SHP77 treated with DMSO at 0.1 percent for 48 hours (cell line): ENCODE measurements around the gene CDK6.
A peak's percentile ranks its signal among the peaks of the same experiment; 100 is the strongest.

Experiments
- DNase-seq: peaks from one replicate; lab custom pipeline; 2025; lab: John Stamatoyannopoulos, UW

The CDK6 gene

DNA sequence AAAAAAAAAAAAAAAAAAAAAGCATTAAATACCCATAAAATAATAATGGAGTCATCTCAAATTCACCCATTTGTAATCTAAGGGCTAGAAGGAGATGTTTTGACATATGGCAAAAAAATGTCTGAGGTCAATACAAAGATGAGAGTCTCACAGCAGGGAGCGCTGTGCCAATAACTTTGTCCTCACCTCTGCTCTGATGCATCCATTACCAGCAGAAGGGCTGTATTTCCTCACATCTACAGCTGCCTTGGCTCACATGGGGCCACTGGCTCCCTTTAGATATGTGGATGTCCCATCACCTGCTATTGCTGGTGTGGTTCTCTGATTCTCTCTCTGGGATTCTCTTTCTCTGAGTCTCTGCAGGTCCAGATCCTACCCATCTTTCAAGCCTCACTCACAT, 155.9 kb downstream of the CDK6 start:
- no peak for DNase-seq

DNA sequence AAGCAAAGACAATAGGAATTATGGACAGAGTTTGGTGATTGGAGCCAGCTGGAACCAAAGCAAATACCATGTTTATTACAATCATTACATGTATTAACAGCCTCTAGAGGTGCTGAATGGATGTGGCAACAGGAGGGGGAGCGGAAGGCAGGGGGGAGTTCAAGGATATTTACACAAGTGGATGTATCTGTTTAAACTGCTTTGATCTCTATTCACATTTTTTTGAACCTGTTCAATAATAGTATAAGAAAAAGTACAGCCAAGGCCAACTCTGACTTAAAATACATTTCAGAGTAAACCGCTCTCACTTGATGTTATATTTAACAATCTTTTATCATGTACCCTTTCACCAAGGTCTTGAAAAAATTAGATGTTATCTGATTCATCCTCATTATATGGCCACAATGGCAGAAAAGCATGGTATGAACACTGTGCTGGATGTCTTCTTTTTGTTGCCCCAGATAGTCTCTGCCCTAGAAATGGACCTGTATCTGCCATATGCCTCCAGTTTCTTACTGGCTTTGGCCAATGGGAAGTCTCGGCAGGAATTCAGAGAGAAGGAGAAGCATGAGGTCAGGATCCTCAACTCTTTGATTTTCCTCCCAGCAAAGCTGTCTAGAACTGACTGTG, 158.0 kb downstream of the CDK6 start:
- DNase-seq = no peak

DNA sequence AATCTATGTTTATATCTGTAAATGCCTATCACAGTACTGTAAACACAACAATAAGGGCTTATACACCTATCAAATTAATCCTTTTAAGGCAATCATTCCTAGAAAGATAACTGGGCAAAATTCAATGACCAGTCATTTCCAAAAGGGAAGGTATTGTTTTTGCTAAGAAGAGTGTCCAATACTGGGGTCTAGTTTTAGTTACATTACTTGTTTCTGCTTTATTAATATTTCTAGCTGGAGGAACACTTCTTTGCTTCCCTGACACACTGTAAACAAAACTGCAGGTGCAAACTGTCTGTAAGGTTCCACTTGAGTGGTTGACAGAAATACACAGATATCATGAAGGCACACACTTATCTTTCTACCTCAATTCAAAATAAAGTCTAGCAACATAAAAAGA, 162.0 kb downstream of the CDK6 start:
- peak; percentile 40 for DNase-seq

DNA sequence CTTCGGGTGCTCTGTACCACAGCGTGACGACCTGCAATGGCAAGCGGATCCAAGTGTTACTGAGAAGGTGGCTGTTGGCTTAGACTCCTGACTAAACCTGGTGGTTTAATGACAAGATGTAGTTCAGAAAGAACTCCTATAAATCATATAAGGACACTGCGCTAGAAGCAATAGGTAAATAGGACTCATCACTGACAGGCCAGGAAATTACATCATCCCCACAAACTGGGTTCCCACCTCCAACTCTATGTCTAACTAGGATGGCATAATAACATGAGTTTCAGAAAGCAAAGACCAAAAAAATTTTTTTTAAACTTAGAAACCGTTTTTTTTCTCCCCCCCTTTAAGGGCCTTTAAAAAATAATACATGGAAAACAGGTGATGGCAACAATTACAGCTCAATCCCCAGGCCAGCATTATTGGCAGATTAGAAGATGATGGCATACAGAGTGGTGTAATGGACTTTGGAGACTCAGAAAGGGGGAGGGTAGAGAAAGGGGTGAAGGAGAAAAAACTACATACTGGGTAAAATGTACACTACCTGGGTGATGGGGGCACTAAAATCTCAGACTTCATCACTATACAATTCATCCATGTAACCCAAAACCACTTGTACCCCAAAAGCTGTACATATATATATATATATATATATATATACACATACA, 164.7 kb downstream of the CDK6 start:
- DNase-seq = no peak

DNA sequence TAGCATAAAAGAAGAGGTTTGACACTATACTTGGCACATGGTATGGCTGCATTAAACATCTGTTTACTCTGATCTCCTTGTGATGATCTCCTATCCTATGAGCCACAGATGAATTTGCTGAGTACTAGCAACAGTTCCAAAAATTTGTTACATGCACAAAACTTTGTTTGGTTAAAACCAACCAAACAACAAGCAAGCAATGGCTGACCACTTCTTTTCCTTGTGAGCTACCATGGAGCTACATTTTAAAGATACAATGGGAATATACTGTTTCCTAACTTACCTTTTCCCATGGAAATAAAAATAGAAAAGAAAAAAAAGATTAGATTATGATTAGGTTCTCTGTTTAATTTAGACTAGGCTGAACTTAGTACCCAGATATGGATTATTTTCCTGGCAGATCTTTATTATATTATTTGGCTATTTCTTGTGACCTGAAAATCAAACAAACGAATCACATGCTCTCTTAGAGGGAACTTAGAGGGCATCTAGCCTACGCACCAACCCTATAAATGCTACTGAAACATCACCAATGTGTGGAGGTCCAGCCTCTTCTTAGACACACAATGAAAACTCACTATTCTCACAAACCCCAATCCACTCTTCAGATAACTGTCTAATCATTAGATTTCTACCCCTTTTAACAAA, 166.0 kb downstream of the CDK6 start:
- no peak for DNase-seq

DNA sequence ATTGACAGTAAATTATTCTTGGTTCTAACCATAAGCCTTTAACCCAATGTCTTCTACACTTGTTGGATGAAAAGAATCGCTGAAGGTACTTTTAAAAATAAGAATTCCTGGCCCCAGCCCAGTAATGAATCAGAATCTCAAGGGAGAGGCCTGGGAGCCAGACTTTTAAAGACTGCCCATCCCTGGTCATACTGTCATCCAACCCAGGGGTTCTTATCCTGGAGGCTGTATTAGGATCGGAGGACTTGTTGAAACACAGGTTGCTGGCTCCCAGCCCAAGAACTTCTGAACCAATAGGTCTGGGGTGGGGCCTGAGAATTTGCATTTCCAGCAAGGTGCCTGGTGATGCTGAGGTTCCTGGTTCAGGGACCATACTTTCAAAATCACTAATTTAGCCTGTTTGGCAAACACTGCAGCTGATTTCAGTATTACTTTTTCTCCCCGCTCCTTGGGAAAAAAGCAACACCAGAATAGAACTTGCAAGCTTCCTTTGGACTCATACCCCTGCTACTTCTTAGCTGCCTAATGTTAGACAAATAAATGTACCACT, 166.7 kb downstream of the CDK6 start:
- no peak for DNase-seq

DNA sequence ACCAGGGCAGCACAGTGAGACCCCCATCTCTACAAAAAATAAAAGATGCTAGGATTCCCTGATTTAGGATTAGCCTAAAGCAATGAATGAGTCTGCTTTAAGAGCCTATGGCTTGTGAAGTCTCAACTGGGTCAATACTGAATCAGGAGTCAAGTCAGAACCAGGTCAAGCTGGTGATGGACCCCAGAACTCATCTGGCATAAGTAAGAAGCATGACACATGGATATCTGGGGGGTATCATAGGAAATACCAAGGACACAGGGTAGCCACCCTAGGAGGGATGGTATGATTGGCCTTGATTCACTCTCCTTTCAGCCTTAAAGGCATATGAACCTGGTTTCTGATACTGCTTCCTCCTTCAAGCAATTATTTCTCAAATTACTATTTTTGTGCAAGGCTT, 167.8 kb downstream of the CDK6 start:
- DNase-seq = no peak

DNA sequence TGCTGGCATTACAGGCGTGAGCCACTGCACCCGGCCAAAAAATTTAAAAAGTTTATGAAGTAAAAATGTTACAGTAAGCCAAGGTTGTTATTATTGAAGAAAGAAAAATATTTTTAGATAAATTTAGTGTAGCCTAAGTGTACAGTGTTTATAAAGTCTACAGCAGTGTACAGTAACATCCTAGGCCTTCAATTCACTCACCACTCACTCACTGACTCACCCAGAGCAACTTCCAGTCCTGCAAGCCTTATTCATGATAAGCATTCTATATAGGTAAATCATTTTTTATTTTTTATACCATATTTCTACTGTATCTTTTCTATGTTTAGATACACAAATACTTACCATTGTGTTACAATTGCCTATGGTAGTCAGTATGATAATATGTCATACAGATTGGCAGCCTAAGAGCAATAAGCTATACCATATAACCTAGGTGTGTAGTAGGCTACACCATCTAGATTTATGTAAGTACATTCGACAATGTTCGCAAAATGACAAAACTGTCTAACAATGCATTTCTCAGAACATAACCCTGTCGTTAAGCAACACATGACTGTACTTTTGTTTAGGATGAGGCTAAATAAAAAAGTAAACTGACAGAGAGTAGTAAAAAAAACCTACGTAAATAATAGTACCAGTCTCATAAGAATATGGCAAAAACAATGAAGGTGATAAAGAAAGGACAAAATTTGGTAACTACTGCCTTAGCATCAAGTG, 168.4 kb downstream of the CDK6 start:
- DNase-seq = no peak

DNA sequence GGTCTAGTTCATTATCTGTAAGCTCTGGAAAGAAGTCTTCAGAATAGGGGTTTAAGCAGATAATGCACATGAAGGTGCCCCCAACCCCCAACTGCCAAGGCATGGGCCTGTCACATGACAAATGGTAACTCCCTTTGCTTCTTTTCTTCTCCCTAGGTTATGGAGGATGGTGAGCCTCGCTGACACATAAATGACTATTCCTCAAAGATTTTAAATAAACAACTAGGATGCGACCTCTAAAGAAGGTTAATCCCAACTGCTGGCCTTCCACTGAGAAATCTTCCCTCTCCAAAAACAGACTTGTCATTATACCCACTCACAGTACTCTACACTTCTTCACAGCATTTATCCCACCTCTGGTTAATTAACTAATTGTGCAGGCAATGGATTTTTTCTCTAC, 170.4 kb downstream of the CDK6 start:
- no peak for DNase-seq

DNA sequence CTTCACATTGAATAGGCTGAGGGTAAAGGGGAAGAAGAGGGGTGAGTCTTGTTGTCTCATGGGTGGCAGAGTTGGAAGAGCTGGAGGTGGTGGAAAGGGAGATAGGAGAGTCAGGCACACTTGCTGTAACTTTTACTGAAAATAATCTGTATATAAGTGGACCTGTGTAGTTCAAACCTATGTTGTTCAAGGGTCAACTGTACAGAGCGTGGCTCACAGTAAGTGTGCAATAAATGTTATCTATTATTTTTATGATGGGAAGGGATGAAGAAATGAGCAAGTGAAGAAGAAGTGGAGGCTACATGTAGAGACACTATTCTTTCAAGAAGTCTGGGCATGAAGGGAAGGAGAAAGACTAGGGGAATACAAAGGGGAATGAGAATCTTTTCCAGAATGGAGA, 174.7 kb downstream of the CDK6 start:
- no peak for DNase-seq

DNA sequence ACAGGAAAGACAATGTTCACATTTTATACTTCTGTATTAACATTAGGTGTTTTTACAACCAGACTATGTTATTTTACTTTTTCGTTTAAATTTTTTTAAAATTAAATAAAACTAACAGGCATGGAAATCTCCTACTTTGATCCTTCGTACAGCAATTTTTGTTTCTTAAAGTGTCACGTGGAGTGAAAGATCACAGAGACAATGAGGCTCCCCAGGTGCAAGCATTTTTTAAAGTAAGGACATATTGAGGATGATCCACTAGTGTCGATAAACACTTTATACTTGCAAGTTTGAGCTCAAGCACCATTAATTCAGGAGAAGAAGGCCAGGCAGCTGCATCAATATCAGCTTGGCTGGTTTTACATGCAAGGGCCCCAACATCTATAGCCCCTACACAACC, 177.7 kb downstream of the CDK6 start:
- no peak for DNase-seq

DNA sequence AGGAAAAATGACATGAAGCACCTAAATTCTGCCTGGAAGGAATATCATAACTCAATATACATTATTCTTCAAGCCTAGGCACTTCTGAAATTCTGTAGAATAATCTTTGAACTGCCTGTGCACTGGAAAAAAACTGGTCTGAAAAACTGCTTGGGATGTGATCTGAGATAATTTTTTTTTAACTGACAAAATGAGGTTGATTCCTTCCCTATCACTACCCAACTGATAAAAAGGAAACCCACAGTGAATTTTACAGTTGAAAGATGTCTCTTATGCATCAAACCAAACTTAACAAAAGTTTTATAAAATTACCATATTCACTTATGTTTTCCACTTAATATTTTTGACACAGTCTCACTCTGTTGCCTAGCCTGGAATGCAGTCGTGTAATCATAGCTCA, 179.0 kb downstream of the CDK6 start:
- DNase-seq = no peak

DNA sequence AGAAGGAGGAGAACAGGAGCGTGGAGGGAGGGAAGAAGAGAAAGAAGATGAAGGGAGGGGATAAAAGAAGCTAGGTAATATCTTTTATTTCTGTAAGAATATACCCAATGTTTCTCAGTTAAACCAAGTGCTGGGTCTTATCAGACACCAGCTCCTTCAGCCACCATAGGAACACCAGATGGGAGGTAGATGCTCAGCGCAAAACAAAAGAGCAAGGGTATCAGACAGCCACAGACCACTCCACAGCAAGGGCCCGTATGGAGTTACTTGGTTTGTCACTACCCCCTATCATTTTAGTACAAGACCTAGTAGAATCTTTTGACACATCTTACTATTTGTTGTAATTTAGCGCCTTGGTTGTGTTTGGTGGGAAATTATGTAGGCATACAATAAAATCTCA, 180.3 kb downstream of the CDK6 start:
- no peak for DNase-seq

DNA sequence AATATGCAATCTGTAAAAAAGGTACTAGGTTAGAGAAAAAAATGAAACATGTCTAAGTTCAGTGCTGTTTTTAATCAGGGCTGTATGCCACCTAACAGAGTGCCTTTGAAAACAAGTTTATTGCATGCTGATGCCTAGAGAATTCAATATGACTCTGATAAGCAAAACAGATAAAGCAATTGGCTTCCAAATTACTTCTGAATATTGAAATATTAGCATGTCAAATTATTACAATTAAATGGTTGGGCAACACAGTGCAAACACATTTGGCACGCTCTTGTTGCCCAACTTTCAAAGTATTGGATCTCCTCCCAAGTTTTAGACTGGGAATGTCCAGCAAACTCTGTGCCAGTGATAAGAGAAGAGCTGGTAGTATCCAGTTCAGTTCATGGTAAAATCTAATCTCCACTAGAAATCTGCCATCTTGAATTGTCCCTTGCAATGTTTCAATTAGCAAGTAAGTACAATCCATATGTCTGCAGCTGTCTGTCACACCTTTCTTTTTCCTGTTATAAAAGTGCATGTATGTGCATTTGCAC, 181.0 kb downstream of the CDK6 start:
- DNase-seq = no peak

DNA sequence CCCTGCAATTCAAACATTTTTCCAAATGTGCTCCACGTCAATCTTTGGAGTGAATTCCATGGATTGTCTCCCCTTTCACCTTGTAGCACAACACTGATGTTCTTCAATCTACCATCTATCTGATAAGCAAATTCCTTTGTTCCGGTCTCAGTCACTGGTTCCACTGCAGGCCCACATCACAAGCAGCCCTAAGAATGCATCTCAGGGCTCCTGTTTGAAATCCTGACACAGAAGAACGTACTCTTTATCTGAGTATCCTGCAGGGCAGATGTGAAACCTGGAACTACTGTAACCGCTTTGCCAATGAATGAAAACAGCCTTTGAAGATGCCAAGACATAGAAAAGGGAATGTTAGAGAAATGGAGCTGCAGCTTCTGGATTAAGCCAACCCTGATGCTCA, 183.2 kb downstream of the CDK6 start:
- DNase-seq = no peak

DNA sequence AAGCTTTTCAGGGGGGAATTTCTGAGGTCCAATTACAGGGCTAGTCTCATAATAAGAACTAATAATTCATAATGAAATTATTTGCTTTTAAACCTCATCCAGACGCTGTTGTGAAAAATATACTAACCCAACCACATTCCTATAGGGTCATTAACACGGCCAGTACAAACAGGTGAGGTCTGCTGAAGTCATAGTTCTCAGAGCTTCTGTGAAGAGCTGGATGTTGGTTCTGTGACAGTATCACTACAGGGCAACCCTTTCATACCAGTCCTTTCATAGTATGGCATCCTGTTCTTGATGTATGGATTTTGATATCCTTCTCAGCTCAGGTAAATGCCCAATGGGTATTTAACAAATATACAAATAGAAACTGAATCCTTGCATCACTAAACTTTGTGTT, 183.8 kb downstream of the CDK6 start:
- no peak for DNase-seq

DNA sequence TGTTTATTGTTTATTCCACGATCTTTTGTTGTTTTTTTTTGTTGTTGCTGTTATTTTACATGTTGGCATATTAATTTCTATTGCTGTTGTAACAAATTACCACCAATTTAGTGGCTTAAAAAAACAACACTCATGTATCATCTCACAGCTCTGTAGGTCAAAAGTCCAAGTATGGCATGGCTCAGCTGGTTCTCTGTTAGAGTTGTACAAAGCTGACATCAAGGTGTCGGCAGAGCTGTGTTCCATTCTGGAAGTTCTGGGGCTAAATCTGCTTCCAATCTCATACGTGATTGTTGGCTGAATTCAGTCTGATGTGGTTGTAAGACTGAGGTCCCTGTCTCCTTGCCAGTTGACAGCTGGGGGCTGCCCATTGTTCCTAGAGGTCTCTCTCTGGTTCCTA, 186.0 kb downstream of the CDK6 start:
- no peak for DNase-seq

DNA sequence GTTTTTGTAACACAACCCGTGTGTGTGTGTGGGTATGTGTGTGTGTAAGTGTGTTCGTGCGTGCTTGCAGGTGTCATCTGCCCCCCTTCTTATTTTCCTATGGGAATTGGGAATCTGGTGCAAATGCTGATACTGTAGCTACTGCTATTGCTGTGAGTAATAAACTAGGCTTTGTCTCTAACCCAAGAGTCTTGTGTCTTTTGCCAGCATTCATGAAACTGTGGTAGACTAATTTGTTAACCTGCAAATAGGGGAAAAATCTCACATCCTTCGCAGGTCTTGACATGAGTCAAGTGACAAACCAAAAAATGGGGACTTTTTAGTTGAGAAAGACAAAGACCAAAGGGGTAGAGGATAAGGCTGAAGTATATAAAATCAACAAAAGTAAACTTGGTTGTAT, 188.3 kb downstream of the CDK6 start:
- DNase-seq = no peak

DNA sequence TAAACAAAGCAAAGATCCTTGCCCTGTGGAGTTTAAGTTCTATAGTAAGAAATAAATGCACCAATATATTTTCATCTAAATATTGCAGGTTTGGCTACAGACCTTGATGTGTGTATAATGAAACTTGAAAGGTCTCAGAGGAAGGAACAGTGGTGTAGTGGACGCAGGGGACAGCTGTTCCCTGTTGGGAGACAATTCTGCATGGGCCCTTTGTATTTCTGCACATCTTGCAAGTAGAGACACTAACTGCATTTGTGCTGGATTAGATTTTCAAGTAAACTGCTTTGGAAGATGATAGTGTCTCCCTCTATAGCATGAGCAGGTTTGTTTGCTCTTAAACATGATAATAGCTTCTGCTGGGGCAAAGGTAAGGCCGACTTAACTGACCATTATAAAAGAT, 188.7 kb downstream of the CDK6 start:
- no peak for DNase-seq

DNA sequence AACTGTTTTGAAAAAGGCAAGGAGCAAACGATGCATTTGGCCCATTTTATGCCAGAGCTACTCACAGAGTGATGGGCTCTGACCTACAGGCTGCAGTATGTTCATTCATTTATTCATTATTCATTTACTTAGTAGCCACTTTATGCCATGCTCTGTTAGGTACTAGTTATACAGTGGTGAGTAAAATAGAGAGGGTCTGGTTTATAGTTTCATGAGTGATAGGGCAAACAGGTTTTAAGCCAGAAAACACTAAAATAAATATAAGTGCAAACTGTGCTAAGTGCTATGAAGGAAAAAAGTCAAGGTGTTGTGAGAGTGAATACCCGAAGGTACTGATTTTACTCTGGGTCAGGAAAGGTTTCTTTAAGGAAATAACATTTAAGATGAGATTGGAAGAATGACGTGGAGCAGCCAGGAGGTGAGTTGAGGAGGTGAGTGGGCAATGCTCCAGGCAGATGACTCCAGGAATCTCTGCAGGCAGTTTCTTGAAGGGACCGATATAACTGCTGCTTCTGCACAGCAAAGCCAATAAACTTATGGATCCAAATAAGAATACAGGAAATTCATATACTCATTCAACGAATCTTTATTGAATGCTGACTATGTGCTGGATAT, 189.3 kb downstream of the CDK6 start:
- DNase-seq = no peak

DNA sequence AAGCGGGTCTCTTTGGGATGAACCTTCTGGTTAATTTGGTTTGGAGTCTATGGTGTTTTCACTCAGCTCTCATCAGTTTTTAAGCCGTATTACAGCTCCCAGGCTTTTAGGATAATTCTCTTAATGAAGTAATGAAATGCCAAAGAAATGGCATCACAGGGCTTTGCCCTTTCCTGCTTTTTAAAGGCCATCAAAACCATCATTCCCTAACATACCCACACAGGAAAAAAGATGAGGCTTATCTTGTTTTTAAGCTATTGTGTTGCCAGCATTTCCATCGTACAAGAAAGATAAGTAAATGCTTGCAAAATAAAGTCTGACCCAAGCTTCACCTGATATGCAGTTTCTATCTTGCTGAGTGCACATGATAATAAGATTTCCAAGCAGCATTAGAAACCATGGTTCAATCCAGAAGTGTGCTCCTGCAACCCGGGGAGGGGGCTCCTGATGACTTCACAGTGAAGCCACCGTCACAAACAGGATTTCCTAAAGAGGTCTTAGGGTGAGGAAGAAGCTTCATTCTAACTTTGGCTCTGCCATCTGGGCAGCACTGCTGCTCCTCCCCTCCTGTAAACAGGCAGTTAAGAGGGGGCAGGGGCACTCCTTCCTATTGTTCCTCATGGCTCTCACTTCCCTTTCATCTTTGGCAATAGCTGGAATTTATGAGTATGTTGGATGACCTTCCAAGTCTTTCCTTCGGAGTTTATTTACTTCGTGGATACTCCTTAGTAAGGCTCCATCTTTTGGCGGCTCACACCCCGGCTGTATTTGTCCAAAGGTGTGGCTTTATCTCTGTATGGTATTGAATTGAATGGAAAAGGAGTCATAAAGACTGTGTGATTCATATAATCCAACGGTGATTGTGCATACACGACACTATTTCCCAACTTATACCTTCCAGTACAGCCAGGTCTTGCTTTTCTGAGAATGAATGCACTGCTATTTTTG, 191.0 kb downstream of the CDK6 start:
- no peak for DNase-seq
